C4-2B (cell line): ENCODE data around the gene UGGT1.

Source experiments
- H3K27ac ChIP-seq: fragments of 450-650 bp; 2 replicates; pipeline ENCODE4 v1.5.1; 2017
- CTCF ChIP-seq: fragments of 450-650 bp; conservative IDR thresholded peaks from 2 replicates; pipeline ENCODE4 v1.5.1; 2017; ENCODE audit warnings: mild to moderate bottlenecking
- ZFX ChIP-seq: fragments of 450-650 bp; IDR thresholded peaks from 2 replicates; pipeline ENCODE4 v1.6.1; 2017

UGGT1 gene

GRCh38 chr2:128185576-128185975 is 94.6 kb downstream of the UGGT1 start:
- H3K27ac ChIP-seq = no peak overlapping the region
- TF ChIP-seq ZFX (no peak), CTCF (no peak)

DNA sequence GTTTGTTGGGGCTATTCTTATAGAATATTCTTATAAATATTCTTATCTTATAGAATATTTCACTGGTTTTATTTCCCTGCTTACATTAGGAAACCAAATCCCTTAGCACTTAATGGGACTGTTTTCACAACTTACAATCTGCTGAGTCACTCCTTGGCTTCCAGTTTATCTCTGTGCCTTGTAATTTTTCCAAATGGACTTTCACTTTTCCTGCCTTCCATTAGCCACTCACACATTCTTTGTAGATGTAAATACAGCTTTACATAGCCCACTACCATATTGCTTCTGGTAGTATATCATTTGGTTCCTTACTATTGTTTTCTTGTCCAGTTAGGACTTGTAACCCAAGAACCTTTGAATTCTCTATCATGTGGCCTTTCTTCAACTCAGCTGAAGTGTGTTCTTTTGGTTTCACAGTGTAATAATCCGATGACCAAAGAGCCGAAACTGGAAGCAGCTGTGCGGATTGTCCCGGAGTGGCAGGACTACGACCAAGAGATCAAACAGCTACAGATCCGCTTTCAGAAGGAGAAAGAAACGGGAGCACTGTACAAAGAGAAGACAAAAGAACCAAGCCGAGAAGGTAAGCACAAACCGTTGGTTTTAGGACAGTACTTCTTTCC is 96.1 kb downstream of the UGGT1 start:
- TF ChIP-seq CTCF (no peak), ZFX (no peak)
- H3K27ac ChIP-seq = no peak overlapping the region

DNA sequence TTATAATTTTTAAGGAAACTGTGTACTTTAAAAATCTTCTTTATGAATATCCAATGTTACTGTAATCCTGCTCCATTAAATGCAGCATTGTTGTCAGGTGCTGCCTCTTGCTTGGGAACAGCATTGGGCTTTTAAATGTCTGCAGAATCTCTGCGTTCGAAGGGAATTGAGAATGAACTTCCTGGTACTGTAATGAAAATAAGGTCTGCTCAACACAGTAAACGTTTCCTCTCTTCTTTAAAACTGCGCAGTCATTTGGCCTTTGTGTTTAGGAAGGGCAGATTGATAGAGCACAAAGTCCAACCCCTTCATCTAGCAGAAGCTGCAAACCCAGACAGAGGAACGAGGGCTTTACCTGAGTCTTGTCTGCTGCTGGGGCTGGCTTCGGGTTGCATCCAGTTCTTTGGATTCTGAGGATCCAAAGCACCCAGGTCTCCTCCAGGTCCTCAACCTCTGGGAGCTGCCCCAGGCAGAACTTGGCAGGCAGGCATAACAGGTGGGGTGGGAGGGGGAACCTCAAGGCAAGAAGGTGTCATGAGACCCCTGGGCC is 104.5 kb downstream of the UGGT1 start:
- no peak overlapping the region for H3K27ac ChIP-seq

GRCh38 chr2:128196026-128196425 is 105.0 kb downstream of the UGGT1 start:
- no peak overlapping the region for H3K27ac ChIP-seq
- TF ChIP-seq ZFX (no peak), CTCF (no peak)

More for the DNA sequence above, 104.5 kb downstream of the UGGT1 start:
- TF ChIP-seq ZFX (no peak), CTCF (no peak)

DNA sequence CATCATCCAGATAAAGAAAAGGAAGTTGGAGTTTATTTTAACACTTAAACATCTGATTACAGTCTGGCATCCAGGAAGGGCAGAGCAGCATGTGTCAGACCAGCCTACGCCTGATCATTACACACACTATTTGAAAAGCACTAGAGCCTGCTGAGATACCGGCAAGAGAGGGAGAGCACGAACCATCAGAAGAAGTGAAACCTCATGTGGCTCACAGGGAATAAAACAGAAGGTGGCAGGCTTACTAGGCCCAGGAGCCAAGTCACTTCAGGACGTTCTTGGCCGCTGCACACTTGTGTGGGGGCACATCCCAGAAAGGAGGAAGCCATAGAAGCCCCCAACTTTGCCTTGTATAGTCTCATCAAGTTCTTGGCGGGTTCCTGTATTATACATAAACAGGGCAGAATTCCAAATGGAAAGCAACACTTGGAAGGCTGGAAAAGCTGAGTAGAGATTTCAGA is 105.5 kb downstream of the UGGT1 start:
- H3K27ac ChIP-seq = no peak overlapping the region
- TF ChIP-seq CTCF (no peak), ZFX (no peak)

- no peak overlapping the region for H3K27ac ChIP-seq
- TF ChIP-seq CTCF (no peak), ZFX (no peak)
Observed at GRCh38 chr2:128197059-128197458, 106.1 kb downstream of the UGGT1 start.

DNA sequence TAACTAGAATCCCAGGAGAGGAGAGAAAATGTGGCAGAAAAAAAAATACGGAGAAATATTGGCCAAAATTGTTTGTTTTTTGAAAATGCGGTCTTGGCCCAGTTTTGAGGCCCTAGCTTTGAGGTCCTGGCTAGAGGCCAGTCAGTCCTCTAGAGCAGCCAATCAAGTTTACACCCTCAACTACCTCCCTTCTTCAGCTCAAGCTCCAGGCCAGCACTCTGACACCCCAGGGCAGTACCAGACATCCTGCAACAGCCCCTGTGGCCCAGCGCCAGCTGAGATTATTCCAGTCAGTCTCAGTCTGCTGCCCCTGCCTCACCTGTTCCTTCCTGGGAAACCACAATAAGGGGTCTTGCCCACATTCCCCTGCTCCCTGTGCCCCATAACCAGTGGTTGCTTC is 107.7 kb downstream of the UGGT1 start:
- H3K27ac ChIP-seq = no peak overlapping the region
- no peak for TF ChIP-seq CTCF
- no peak for TF ChIP-seq ZFX
